ENCODE results near the gene C4orf50.

Gene C4orf50

GRCh38 chr4:5989236-5990225, 28.7 kb downstream of the C4orf50 start:
- no peak for ATAC-seq
- TF ChIP-seq ZNF8 (CRISPR knock-in tag; IDR thresholded peaks at IDR 0.05): no peak
- TF ChIP-seq ESRRG (CRISPR knock-in tag; IDR thresholded peaks at IDR 0.05): no peak
- no peak for TF ChIP-seq ZFP3 (CRISPR knock-in tag; IDR thresholded peaks at IDR 0.05)

- no peak for ATAC-seq
- TF ChIP-seq ESRRG (CRISPR knock-in tag; IDR thresholded peaks at IDR 0.05) (no peak), ARNTL (CRISPR knock-in tag; IDR thresholded peaks at IDR 0.05; ENCODE audit: borderline replicate concordance, low read depth) (no peak), TOX (CRISPR knock-in tag; IDR thresholded peaks at IDR 0.05; ENCODE audit: borderline replicate concordance) (no peak), ZNF8 (CRISPR knock-in tag; IDR thresholded peaks at IDR 0.05) (no peak), RARB (CRISPR knock-in tag; IDR thresholded peaks at IDR 0.05) (no peak), TCF4 (CRISPR knock-in tag; IDR thresholded peaks at IDR 0.05; ENCODE audit: borderline replicate concordance) (no peak), ISL1 (CRISPR knock-in tag; IDR thresholded peaks at IDR 0.05) (no peak), ZFP3 (CRISPR knock-in tag; IDR thresholded peaks at IDR 0.05) (no peak), BACH2 (CRISPR knock-in tag; IDR thresholded peaks at IDR 0.05; ENCODE audit: borderline replicate concordance) (no peak)
These were observed 30.0 kb downstream of the C4orf50 start for GRCh38 chr4:5988086-5988845.

DNA sequence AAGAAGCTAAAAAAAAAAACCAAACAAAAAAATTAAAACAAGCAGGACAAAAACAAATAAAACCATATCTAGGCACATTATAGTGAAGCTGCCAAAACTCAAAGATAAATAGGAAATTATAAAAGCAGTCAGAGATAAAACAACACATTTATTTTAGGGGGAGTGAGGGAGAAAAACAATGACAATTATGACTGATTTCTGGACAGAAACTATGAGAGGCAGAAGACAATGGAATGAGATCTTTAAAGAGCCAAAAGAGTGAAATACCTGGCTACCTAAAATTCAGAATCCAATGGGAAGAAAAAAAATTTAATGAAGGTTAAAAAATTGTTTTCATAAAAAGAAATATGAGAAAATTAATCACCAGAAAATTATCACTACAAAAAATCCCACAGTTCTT, 33.4 kb downstream of the C4orf50 start:
- TF ChIP-seq, protein P1, sequence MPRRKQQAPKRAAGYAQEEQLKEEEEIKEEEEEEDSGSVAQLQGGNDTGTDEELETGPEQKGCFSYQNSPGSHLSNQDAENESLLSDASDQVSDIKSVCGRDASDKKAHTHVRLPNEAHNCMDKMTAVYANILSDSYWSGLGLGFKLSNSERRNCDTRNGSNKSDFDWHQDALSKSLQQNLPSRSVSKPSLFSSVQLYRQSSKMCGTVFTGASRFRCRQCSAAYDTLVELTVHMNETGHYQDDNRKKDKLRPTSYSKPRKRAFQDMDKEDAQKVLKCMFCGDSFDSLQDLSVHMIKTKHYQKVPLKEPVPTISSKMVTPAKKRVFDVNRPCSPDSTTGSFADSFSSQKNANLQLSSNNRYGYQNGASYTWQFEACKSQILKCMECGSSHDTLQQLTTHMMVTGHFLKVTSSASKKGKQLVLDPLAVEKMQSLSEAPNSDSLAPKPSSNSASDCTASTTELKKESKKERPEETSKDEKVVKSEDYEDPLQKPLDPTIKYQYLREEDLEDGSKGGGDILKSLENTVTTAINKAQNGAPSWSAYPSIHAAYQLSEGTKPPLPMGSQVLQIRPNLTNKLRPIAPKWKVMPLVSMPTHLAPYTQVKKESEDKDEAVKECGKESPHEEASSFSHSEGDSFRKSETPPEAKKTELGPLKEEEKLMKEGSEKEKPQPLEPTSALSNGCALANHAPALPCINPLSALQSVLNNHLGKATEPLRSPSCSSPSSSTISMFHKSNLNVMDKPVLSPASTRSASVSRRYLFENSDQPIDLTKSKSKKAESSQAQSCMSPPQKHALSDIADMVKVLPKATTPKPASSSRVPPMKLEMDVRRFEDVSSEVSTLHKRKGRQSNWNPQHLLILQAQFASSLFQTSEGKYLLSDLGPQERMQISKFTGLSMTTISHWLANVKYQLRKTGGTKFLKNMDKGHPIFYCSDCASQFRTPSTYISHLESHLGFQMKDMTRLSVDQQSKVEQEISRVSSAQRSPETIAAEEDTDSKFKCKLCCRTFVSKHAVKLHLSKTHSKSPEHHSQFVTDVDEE (CRISPR knock-in tag; IDR thresholded peaks at IDR 0.05): no peak
- no peak for TF ChIP-seq CSDC2 (CRISPR knock-in tag; IDR thresholded peaks at IDR 0.05)
- no peak for TF ChIP-seq ZFP3 (CRISPR knock-in tag; IDR thresholded peaks at IDR 0.05)
- no peak for TF ChIP-seq ZNF8 (CRISPR knock-in tag; IDR thresholded peaks at IDR 0.05)
- no peak for TF ChIP-seq OSR1 (CRISPR knock-in tag; IDR thresholded peaks at IDR 0.05)
- TF ChIP-seq ISL1 (CRISPR knock-in tag; IDR thresholded peaks at IDR 0.05): no peak
- no peak for TF ChIP-seq BACH2 (CRISPR knock-in tag; IDR thresholded peaks at IDR 0.05; ENCODE audit: borderline replicate concordance)
- TF ChIP-seq RARB (CRISPR knock-in tag; IDR thresholded peaks at IDR 0.05): no peak
- no peak for TF ChIP-seq ZNF70 (CRISPR knock-in tag; IDR thresholded peaks at IDR 0.05)
- TF ChIP-seq SNAI2 (CRISPR knock-in tag; IDR thresholded peaks at IDR 0.05): no peak
- no peak for TF ChIP-seq PPARA (CRISPR knock-in tag; IDR thresholded peaks at IDR 0.05; ENCODE audit: borderline replicate concordance)
- TF ChIP-seq POU6F1 (CRISPR knock-in tag; IDR thresholded peaks at IDR 0.05; ENCODE audit: borderline replicate concordance, low read depth): no peak
- no peak for TF ChIP-seq ZNF565 (CRISPR knock-in tag; conservative IDR thresholded peaks at IDR 0.05; ENCODE audit: low read depth)
- ATAC-seq: no peak

GRCh38 chr4:5982156-5982973, 35.9 kb downstream of the C4orf50 start:
- TF ChIP-seq, protein P1 (CRISPR knock-in tag; IDR thresholded peaks at IDR 0.05): no peak
- no peak for TF ChIP-seq CSDC2 (CRISPR knock-in tag; IDR thresholded peaks at IDR 0.05)
- TF ChIP-seq PPARA (CRISPR knock-in tag; IDR thresholded peaks at IDR 0.05; ENCODE audit: borderline replicate concordance): no peak
- TF ChIP-seq POU6F1 (CRISPR knock-in tag; IDR thresholded peaks at IDR 0.05; ENCODE audit: borderline replicate concordance, low read depth): no peak
- no peak for ATAC-seq

Data from SK-N-SH treated with all-trans-retinoic acid at 6 μM for 48 hours (cell line).